Kasumi-1 (cell line): ENCODE measurements around the gene CHD2.
"Not testable (repeated sequence)": the region's sequence is repeated elsewhere in the genome, so short reads cannot be mapped to it uniquely, and the experiment has no call there.

ENCODE experiments used
- DNase-seq, 2 experiments: peaks; one replicate each; lab custom pipeline; 2025; lab: John Stamatoyannopoulos, UW

The CHD2 gene

GRCh38 chr15:93020976-93021772 lies 121.0 kb downstream of the CHD2 start:
- no peak for DNase-seq

- DNase-seq = no peak
These were observed 124.2 kb downstream of the CHD2 start for GRCh38 chr15:93024293-93024692.

- no peak for DNase-seq
These were observed 124.8 kb downstream of the CHD2 start for GRCh38 chr15:93024716-93025624.

- no peak for DNase-seq
These were observed 125.5 kb downstream of the CHD2 start for GRCh38 chr15:93025625-93025982.

- DNase-seq = no peak
These were observed 126.3 kb downstream of the CHD2 start for GRCh38 chr15:93026380-93026817.

GRCh38 chr15:93027413-93027812 lies 127.3 kb downstream of the CHD2 start:
- no peak for DNase-seq

- no peak for DNase-seq
These were observed 128.0 kb downstream of the CHD2 start for GRCh38 chr15:93028111-93028631.

GRCh38 chr15:93028632-93029213 lies 128.6 kb downstream of the CHD2 start:
- DNase-seq = no peak

GRCh38 chr15:93029214-93029835 lies 129.2 kb downstream of the CHD2 start:
- no peak for DNase-seq

- DNase-seq = no peak
These were observed 129.8 kb downstream of the CHD2 start for GRCh38 chr15:93029836-93030429.

- DNase-seq = peak; percentile 59 to 65
These were observed 130.4 kb downstream of the CHD2 start for GRCh38 chr15:93030430-93031102.

GRCh38 chr15:93031103-93031464 lies 131.0 kb downstream of the CHD2 start:
- DNase-seq = no peak

GRCh38 chr15:93031557-93032384 lies 131.6 kb downstream of the CHD2 start:
- not testable (repeated sequence) for DNase-seq

- DNase-seq = not testable (repeated sequence)
These were observed 132.5 kb downstream of the CHD2 start for GRCh38 chr15:93032515-93033206.

GRCh38 chr15:93033434-93034045 lies 133.4 kb downstream of the CHD2 start:
- DNase-seq = no peak

GRCh38 chr15:93034512-93034911 lies 134.4 kb downstream of the CHD2 start:
- DNase-seq = no peak

GRCh38 chr15:93035092-93035915 lies 135.2 kb downstream of the CHD2 start:
- no peak for DNase-seq
